ENCODE data around the gene CLEC7A.

The CLEC7A gene

GRCh38 chr12:10136637-10137205, 6.7 kb upstream of the CLEC7A start:
- no peak for DNase-seq

- no peak for DNase-seq
These were observed 5.1 kb upstream of the CLEC7A start for GRCh38 chr12:10135126-10135525.

GRCh38 chr12:10132850-10133370, 2.9 kb upstream of the CLEC7A start:
- no peak for DNase-seq

- no peak for DNase-seq
These were observed 1.2 kb upstream of the CLEC7A start for GRCh38 chr12:10131111-10131690.

- DNase-seq: no peak
These were observed 1.3 kb downstream of the CLEC7A start for GRCh38 chr12:10128687-10129086.

- DNase-seq: no peak
These were observed 3.6 kb downstream of the CLEC7A start for GRCh38 chr12:10126413-10126812.

- no peak for DNase-seq
These were observed 7.3 kb downstream of the CLEC7A start for GRCh38 chr12:10122689-10123088.

- no peak for DNase-seq
These were observed 8.7 kb downstream of the CLEC7A start for GRCh38 chr12:10121278-10121677.

- DNase-seq: no peak
These were observed 10.9 kb downstream of the CLEC7A start for GRCh38 chr12:10119066-10119465.

GRCh38 chr12:10115890-10116289, 14.1 kb downstream of the CLEC7A start:
- DNase-seq: no peak

- DNase-seq: no peak
These were observed 14.7 kb downstream of the CLEC7A start for GRCh38 chr12:10115311-10115710.

- no peak for DNase-seq
These were observed 16.1 kb downstream of the CLEC7A start for GRCh38 chr12:10113920-10114319.

- DNase-seq: no peak
These were observed 16.9 kb downstream of the CLEC7A start for GRCh38 chr12:10113075-10113474.

GRCh38 chr12:10111451-10111850, 18.5 kb downstream of the CLEC7A start:
- DNase-seq: no peak

- no peak for DNase-seq
These were observed 19.6 kb downstream of the CLEC7A start for GRCh38 chr12:10110256-10110844.

GRCh38 chr12:10102322-10102721, 27.7 kb downstream of the CLEC7A start:
- no peak for DNase-seq

- no peak for DNase-seq
These were observed 28.3 kb downstream of the CLEC7A start for GRCh38 chr12:10101648-10102220.

GRCh38 chr12:10101042-10101579, 28.9 kb downstream of the CLEC7A start:
- no peak for DNase-seq

- DNase-seq: no peak
These were observed 31.2 kb downstream of the CLEC7A start, which contains the start of gene CLEC1A for GRCh38 chr12:10098791-10099190. Gene CLEC1A, minus strand, starts transcription at chr12:10098985. Its CDS starts 63 bp downstream, at chr12:10098922.

- no peak for DNase-seq
These were observed 32.5 kb downstream of the CLEC7A start for GRCh38 chr12:10097521-10097920.

GRCh38 chr12:10095971-10096370, 34.0 kb downstream of the CLEC7A start:
- DNase-seq: no peak

GRCh38 chr12:10094646-10095395, 35.2 kb downstream of the CLEC7A start:
- DNase-seq: no peak
